Activated naive CD4-positive, alpha-beta T cell treated with anti-CD3 and anti-CD28 coated beads for 36 hours (primary cell): ENCODE data around the gene CDK15. TPM values are rescaled to one million over a fixed set of nuclear protein-coding genes. Genes with fewer than 3 reads are reported as not detected.

ENCODE experiments used
- CTCF ChIA-PET: fragments of 350-600 bp; sonication (Branson Sonifier 250); formaldehyde crosslinking; loops from one replicate; lab custom pipeline; 2021; ENCODE audit warnings: antibody characterized with exemption; lab: Charles Lee
- DNase-seq: peaks from one replicate; pipeline ENCODE4 v3.0.0-alpha.2; 2020
- H3K27ac Mint-ChIP-seq: one replicate; pipeline ENCODE4 v1.8.0; 2021; ENCODE audit warnings: mild to moderate bottlenecking, mixed read lengths
- H3K27me3 Mint-ChIP-seq: one replicate; pipeline ENCODE4 v1.8.0; 2021; ENCODE audit warnings: low read depth, mixed read lengths
- H3K36me3 Mint-ChIP-seq: one replicate; pipeline ENCODE4 v1.8.0; 2021; ENCODE audit warnings: low read depth, mixed read lengths
- H3K4me1 Mint-ChIP-seq: one replicate; pipeline ENCODE4 v1.8.0; 2021; ENCODE audit warnings: low read depth, mixed read lengths
- H3K4me3 Mint-ChIP-seq: one replicate; pipeline ENCODE4 v1.8.0; 2021; ENCODE audit warnings: mild to moderate bottlenecking, moderate library complexity, mixed read lengths
- H3K9me3 Mint-ChIP-seq: one replicate; pipeline ENCODE4 v1.8.0; 2021; ENCODE audit warnings: mixed read lengths
- intact Hi-C: fragments of 100-400 bp; cut with micrococcal nuclease; formaldehyde crosslinking; loops from one replicate; pipeline ENCODE4 v1.15.1; 2023
- total RNA-seq, 2 experiments: library from RNA; stranded (reverse); gene quantifications; one replicate each; pipeline ENCODE4 v1.2.3, GENCODE V29; 2021

CDK15 gene
- total RNA-seq, 2 experiments from 2014 or later = not detected

DNA sequence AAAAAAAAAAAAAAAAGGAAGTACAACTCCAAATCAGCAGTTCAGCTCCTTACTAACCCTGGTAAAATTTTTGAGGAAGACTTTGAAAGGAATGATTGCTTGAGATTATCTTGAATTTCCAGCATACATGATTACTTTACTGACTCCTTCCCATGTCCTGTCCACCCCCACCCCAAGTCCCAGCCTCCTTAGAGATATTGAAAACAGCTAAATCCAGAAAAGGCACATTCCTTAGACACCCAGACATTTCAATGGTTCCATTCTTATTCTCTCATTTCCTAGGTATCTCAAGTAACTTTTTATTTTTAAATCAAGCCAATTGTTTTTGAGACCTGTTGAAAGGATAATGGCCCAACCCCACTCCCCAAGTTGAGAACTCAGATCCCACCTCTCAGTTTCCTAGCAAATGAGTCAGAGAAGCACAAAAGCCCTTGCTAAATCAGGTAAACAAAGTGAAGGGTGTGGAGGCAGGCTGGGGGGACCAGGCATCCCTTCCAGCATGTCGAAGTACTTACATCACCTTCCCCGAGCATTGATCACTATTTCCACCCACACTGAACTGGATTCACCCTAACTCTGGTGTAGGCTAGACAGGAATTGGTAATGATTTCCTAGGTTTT lies 131.9 kb downstream of the CDK15 start:
- CTCF ChIA-PET = interaction anchor here (0.7 kb wide), 1 partner anchor 63 kb away, joined by 4 read pairs; no protein-coding TSS in a partner anchor
- Mint-ChIP-seq H3K4me1 (no peaks in the 10 kb centered on the region), H3K4me3 (no peak overlapping the region), H3K36me3 (no peaks in the 10 kb centered on the region), H3K27me3 (no peaks in the 10 kb centered on the region), H3K27ac (no peak overlapping the region), H3K9me3 (no peaks in the 10 kb centered on the region)
- intact Hi-C loops = no loop called here
- DNase-seq = no peak

DNA sequence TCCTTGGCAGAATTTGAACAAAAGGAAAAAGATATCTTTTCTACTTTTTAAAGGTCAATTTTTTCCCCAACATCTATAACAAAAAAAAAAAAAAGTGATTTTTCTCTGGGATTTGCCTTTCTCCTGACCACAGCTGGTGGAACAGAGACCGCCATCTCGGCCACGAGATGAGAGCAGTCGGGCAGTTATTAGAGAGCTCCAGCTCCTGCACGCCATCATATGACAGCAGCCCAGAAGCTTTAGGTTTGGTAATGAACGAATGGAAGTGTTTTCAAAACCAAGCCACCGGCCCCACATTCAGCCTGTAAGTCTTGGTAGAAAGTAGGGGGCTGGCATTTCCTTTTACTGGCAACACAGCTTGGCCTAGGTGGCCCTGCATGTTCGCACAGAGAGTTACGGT lies 132.4 kb downstream of the CDK15 start:
- CTCF ChIA-PET = no interaction called here
- intact Hi-C loops = no loop called here
- H3K4me3 Mint-ChIP-seq = no peak overlapping the region
- no peaks in the 10 kb centered on the region for H3K4me1 Mint-ChIP-seq
- DNase-seq = no peak
- H3K36me3 Mint-ChIP-seq = no peaks in the 10 kb centered on the region
- no peak overlapping the region for H3K27ac Mint-ChIP-seq
- no peaks in the 10 kb centered on the region for H3K9me3 Mint-ChIP-seq
- no peaks in the 10 kb centered on the region for H3K27me3 Mint-ChIP-seq

DNA sequence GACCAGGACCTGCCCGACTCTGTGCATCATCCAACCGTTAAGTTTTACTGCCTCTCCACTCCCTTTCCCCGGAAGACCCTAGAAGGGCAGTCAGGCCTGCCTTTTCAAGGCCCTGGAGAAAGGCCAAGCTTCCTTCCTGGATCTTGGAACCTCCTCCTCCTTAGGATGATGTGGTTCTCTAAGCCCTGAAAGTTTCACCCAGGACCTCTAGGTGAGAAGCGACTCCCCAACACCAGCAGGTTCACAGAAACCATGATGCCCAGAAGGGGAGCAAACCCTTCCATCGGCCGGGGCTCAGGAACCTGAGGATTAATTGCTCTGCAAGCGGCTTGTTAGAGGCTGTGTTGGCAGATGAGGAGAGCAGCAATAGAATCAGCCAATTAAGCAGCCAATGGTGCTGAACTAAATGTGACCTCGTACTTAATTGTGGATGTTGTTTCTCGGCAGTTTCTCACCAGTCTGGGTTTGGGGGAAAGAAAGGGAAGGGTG lies 133.2 kb downstream of the CDK15 start:
- intact Hi-C loops = no loop called here
- no peak overlapping the region for H3K27ac Mint-ChIP-seq
- no peaks in the 10 kb centered on the region for H3K36me3 Mint-ChIP-seq
- no peak for DNase-seq
- no peaks in the 10 kb centered on the region for H3K4me1 Mint-ChIP-seq
- H3K4me3 Mint-ChIP-seq = no peak overlapping the region
- H3K27me3 Mint-ChIP-seq = no peaks in the 10 kb centered on the region
- CTCF ChIA-PET = no interaction called here
- H3K9me3 Mint-ChIP-seq = no peaks in the 10 kb centered on the region

DNA sequence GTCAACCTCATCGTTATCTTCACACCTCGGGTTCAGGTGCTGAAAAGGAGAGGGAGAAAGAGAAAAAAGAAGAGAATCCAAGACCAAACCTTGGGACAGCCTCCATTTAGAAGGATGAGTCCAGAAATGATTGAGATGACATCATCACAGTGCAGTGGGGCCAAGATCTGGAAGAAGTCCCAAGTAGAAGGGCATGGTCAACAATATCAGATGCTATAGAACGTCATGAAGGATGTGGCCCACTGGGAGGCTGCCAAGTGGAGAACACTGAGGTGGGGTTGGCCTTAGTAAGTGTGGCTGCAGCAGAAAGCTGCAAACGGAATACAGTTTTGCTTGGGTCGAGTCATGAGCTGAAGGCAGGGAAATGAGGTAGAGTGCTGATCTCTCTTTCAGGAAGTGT lies 136.2 kb downstream of the CDK15 start:
- DNase-seq = no peak
- CTCF ChIA-PET = no interaction called here
- Mint-ChIP-seq H3K4me1 (no peaks in the 10 kb centered on the region), H3K27me3 (no peaks in the 10 kb centered on the region), H3K9me3 (no peaks in the 10 kb centered on the region), H3K4me3 (no peak overlapping the region), H3K27ac (no peak overlapping the region), H3K36me3 (no peaks in the 10 kb centered on the region)
- intact Hi-C loops = no loop called here

Other genes with a start within 250 kb of the CDK15 start
- 10 to 100 TPM; 16.9 to 17.6 TPM for gene TMEM237, start 163.0 kb upstream of the CDK15 start, total RNA-seq
- gene MPP4, start 107.9 kb upstream of the CDK15 start, total RNA-seq = not detected
- 10 to 100 TPM in 1 of 2 experiments, 1 to 10 TPM in 1; 9.4 to 11.2 TPM for gene ALS2, start 25.6 kb upstream of the CDK15 start, total RNA-seq
- under 1 TPM; 0.17 to 0.43 TPM for gene FZD7, start 227.3 kb downstream of the CDK15 start, total RNA-seq